ENCODE measurements around the gene SORL1. TPM values are rescaled to one million over a fixed set of nuclear protein-coding genes. Genes with fewer than 3 reads are reported as not detected.

The SORL1 gene
- total and polyA plus RNA-seq, 2 of the 8 experiments (the other 6 are each of a cell fraction or from before 2014, with no cell fraction given): 38.1 to 65.5 TPM

- H2BK20ac ChIP-seq (ENCODE audit: low read length): no peak overlapping the region
- H3K23ac ChIP-seq (ENCODE audit: insufficient read length): no peak overlapping the region
- no peaks in the 10 kb centered on the region; a peak in 1 of 7 replicates for H3K4me1 ChIP-seq (replicated peaks in 1 of 4; ENCODE audit: control insufficient read depth in 3 of 4, insufficient read depth in 4 of 4, low read length in 3 of 4)
- no peak overlapping the region for H3K9ac ChIP-seq (replicated peaks in 1 of 4; ENCODE audit: extremely low read depth in 1 of 4, low read depth in 3 of 4, low read length in 3 of 4)
- H3K4me3 ChIP-seq (ENCODE audit: extremely low read depth in 1 of 4, insufficient read depth in 2 of 4, low read depth in 3 of 4, low read length in 4 of 4): no peak overlapping the region
- no peak overlapping the region for H2BK5ac ChIP-seq (ENCODE audit: low read depth, low read length)
- H3K18ac ChIP-seq (ENCODE audit: extremely low read depth, low read length): no peak overlapping the region
- H3K36me3 ChIP-seq (ENCODE audit: control insufficient read depth in 2 of 4, insufficient read depth in 4 of 4, low read length in 3 of 4): peaks cover 39 to 80% (median 71%) of the 10 kb centered on the region in 4 experiments
- H2BK12ac ChIP-seq (ENCODE audit: low read depth, low read length): no peak overlapping the region
- no peak for DNase-seq (ENCODE audit: low read depth in 1 of 2, low spot score in 2 of 2)
- H3K4ac ChIP-seq (replicated peaks; ENCODE audit: insufficient read length, low read depth, low read length): no peak overlapping the region
- H2BK15ac ChIP-seq (ENCODE audit: low read length): no peak overlapping the region
- H3K14ac ChIP-seq (ENCODE audit: insufficient read length): no peak overlapping the region
- H3K27ac ChIP-seq (ENCODE audit: low read depth, low read length): no peak overlapping the region
- POLR2A ChIA-PET (ENCODE audit: partially characterized antibody): no interaction called here
- no peak overlapping the region for H2AK5ac ChIP-seq (ENCODE audit: low read depth, low read length)
- H3K9me3 ChIP-seq (ENCODE audit: insufficient read depth in 2 of 2, low read depth in 1 of 2, low read length in 1 of 2): no peaks in the 10 kb centered on the region
- no peaks in the 10 kb centered on the region for H3K27me3 ChIP-seq (replicated peaks in 1 of 4; ENCODE audit: control insufficient read depth in 3 of 4, extremely low read depth in 1 of 4, insufficient read depth in 3 of 4, low read length in 3 of 4)
- 89% methylated on average over 6 of the region's 6 CpGs; no CpG with 5 or more reads in 1 of the 2 experiments for WGBS, 2 experiments (ENCODE audit: extremely low coverage in 1 of 2, insufficient coverage in 1 of 2, insufficient read length in 1 of 2, insufficient replicate concordance in 2 of 2, low coverage in 1 of 2, low lambda C conversion rate in 2 of 2, missing lambda C conversion rate in 1 of 2)
- H3K4me2 ChIP-seq (ENCODE audit: insufficient read depth in 1 of 2, low read depth in 2 of 2, low read length in 2 of 2): no peak overlapping the region
- H3K56ac ChIP-seq (replicated peaks; ENCODE audit: insufficient read length, low read depth, low read length): no peak overlapping the region
- H2BK120ac ChIP-seq (replicated peaks; ENCODE audit: low read depth, low read length): no peak overlapping the region
- H4K91ac ChIP-seq (replicated peaks; ENCODE audit: insufficient read length, low read length): no peak overlapping the region
- FAIRE-seq: no peak
- no peak overlapping the region for H4K8ac ChIP-seq (ENCODE audit: extremely low read depth, insufficient read depth, low read length)
- H4K5ac ChIP-seq (ENCODE audit: insufficient read length, low read depth, low read length): no peak overlapping the region
- no peaks in the 10 kb centered on the region for H3K23me2 ChIP-seq (ENCODE audit: low read depth, low read length)
- CTCF ChIA-PET (ENCODE audit: partially characterized antibody): interaction anchor here (0.6 to 1.2 kb wide), 4 partner anchors 26 to 916 kb away, joined by 3 read pairs; no protein-coding TSS in a partner anchor
- H4K20me1 ChIP-seq (replicated peaks in 1 of 2; ENCODE audit: control insufficient read depth in 1 of 2, insufficient read depth in 2 of 2, low read length in 2 of 2): peaks cover 2% of the 10 kb centered on the region in 2 experiments
- H2AFZ ChIP-seq (ENCODE audit: low read length): no peak overlapping the region
- H3K79me2 ChIP-seq (ENCODE audit: control insufficient read depth in 1 of 2, insufficient read depth in 2 of 2, low read length in 2 of 2): no peaks in the 10 kb centered on the region
- no peaks in the 10 kb centered on the region for H3K79me1 ChIP-seq (ENCODE audit: low read depth, low read length)
- TF ChIP-seq CBX8 (IDR thresholded peaks at IDR 0.05; ENCODE audit: borderline replicate concordance, low read depth, low read length) (no peak), CTCF (IDR thresholded peaks at IDR 0.05; ENCODE audit: control extremely low read depth in 1 of 3, insufficient read depth in 1 of 3, low read depth in 1 of 3, low read length in 3 of 3) (no peak), BCL11A (IDR thresholded peaks at IDR 0.05; ENCODE audit: low read depth in 2 of 2, low read length in 2 of 2) (no peak), BRCA1 (IDR thresholded peaks at IDR 0.05; ENCODE audit: low read depth, low read length) (no peak), SP4 (IDR thresholded peaks at IDR 0.05; ENCODE audit: low read length) (no peak), MAX (IDR thresholded peaks at IDR 0.05) (no peak), RNF2 (IDR thresholded peaks at IDR 0.05; ENCODE audit: borderline replicate concordance, low read depth, low read length, missing control alignments, poor library complexity, severe bottlenecking) (no peak), ZNF274 (IDR thresholded peaks at IDR 0.05; ENCODE audit: borderline replicate concordance, extremely low read depth, low read length) (no peak), YY1 (IDR thresholded peaks at IDR 0.05; ENCODE audit: low read depth, low read length) (no peak), RAD21 (IDR thresholded peaks at IDR 0.05 in 1 of 2, conservative IDR thresholded peaks at IDR 0.05 in 1 of 2; ENCODE audit: low read depth in 2 of 2, low read length in 2 of 2) (no peak), POLR2AphosphoS5 (IDR thresholded peaks at IDR 0.05; ENCODE audit: low read depth, low read length) (no peak)
Measured at GRCh38 chr11:121610706-121611105, 158.6 kb downstream of the SORL1 start.

All from H1 (cell line).